ENCODE measurements around the gene HHIP.

Gene HHIP

GRCh38 chr4:144686921-144687320 is 41.0 kb downstream of the HHIP start:
- no peak overlapping the region for H3K4me3 ChIP-seq (ENCODE audit: control insufficient read depth, low read depth, low read length)
- DNase-seq (ENCODE audit: low read depth) = no peak
- TF ChIP-seq CTCF (conservative IDR thresholded peaks at IDR 0.05; ENCODE audit: control insufficient read depth, insufficient read depth, low read depth, low read length) = no peak

- H3K4me3 ChIP-seq (ENCODE audit: control insufficient read depth, low read depth, low read length) = no peak overlapping the region
- no peak for TF ChIP-seq CTCF (conservative IDR thresholded peaks at IDR 0.05; ENCODE audit: control insufficient read depth, insufficient read depth, low read depth, low read length)
- DNase-seq (ENCODE audit: low read depth) = peak; percentile 28
Measured at GRCh38 chr4:144687466-144687865, 41.5 kb downstream of the HHIP start.

GRCh38 chr4:144688035-144688569 is 42.1 kb downstream of the HHIP start:
- no peak for TF ChIP-seq CTCF (conservative IDR thresholded peaks at IDR 0.05; ENCODE audit: control insufficient read depth, insufficient read depth, low read depth, low read length)
- no peak overlapping the region for H3K4me3 ChIP-seq (ENCODE audit: control insufficient read depth, low read depth, low read length)
- DNase-seq (ENCODE audit: low read depth) = no peak

- no peak for TF ChIP-seq CTCF (conservative IDR thresholded peaks at IDR 0.05; ENCODE audit: control insufficient read depth, insufficient read depth, low read depth, low read length)
- H3K4me3 ChIP-seq (ENCODE audit: control insufficient read depth, low read depth, low read length) = no peak overlapping the region
- DNase-seq (ENCODE audit: low read depth) = no peak
Measured at GRCh38 chr4:144689125-144689524, 43.2 kb downstream of the HHIP start.

GRCh38 chr4:144695721-144696120 is 49.8 kb downstream of the HHIP start:
- no peak for DNase-seq (ENCODE audit: low read depth)
- H3K4me3 ChIP-seq (ENCODE audit: control insufficient read depth, low read depth, low read length) = no peak overlapping the region
- TF ChIP-seq CTCF (conservative IDR thresholded peaks at IDR 0.05; ENCODE audit: control insufficient read depth, insufficient read depth, low read depth, low read length) = no peak

- H3K4me3 ChIP-seq (ENCODE audit: control insufficient read depth, low read depth, low read length) = no peak overlapping the region
- no peak for TF ChIP-seq CTCF (conservative IDR thresholded peaks at IDR 0.05; ENCODE audit: control insufficient read depth, insufficient read depth, low read depth, low read length)
- no peak for DNase-seq (ENCODE audit: low read depth)
Measured at GRCh38 chr4:144696376-144696775, 50.4 kb downstream of the HHIP start.

- DNase-seq (ENCODE audit: low read depth) = peak; percentile 8
Measured at GRCh38 chr4:144699565-144699964, 53.6 kb downstream of the HHIP start.

More at GRCh38 chr4:144699565-144699964, 53.6 kb downstream of the HHIP start:
- no peak for TF ChIP-seq CTCF (conservative IDR thresholded peaks at IDR 0.05; ENCODE audit: control insufficient read depth, insufficient read depth, low read depth, low read length)
- no peak overlapping the region for H3K4me3 ChIP-seq (ENCODE audit: control insufficient read depth, low read depth, low read length)
